Prostate gland (tissue), 2 donors: Measurements from ENCODE around the gene CGB2. TPM values are rescaled to one million over a fixed set of nuclear protein-coding genes. Genes with fewer than 3 reads are reported as not detected.
"Not testable (repeated sequence)": the region's sequence is repeated elsewhere in the genome, so short reads cannot be mapped to it uniquely, and the experiment has no call there.

ENCODE experiments used
- DNase-seq: peaks from one replicate; pipeline ENCODE4 v3.0.0-alpha.2; 2019; ENCODE audit warnings: low spot score
- H3K27ac ChIP-seq, 2 donors: fragments of 200-600 bp; sonication (generic); 2 replicates each; pipeline ENCODE4 v1.5.1; 2017 to 2019
- H3K27me3 ChIP-seq: fragments of 200-600 bp; sonication (generic); replicated peaks from 2 replicates; pipeline ENCODE4 v1.5.1; 2019; ENCODE audit not compliant: insufficient read depth
- H3K36me3 ChIP-seq, 2 donors: fragments of 200-600 bp; sonication (generic); 1 replicate in 1 of 2; 2 replicates in 1 of 2; pipeline versions ENCODE4 v1.5.1 to v1.8.1; 2017 to 2019
- H3K4me1 ChIP-seq: fragments of 200-600 bp; sonication (generic); replicated peaks from 2 replicates; pipeline ENCODE4 v1.5.1; 2019
- H3K4me3 ChIP-seq, 2 donors: fragments of 200-600 bp; sonication (generic); 2 replicates each; pipeline ENCODE4 v1.5.1; 2017 to 2019
- H3K9me3 ChIP-seq: fragments of 200-600 bp; sonication (generic); 2 replicates; pipeline ENCODE4 v1.5.1; 2017
- CTCF ChIP-seq, 4 experiments: fragments of 200-600 bp in 2 of 4; fragments of 450-650 bp in 2 of 4; sonication (generic) in 2 of 4; IDR thresholded peaks; 1 replicate in 3 of 4; 2 replicates in 1 of 4; pipeline ENCODE4 v1.5.1; 2016 to 2019; ENCODE audit warnings: antibody characterized with exemption in 4 of 4, mild to moderate bottlenecking in 2 of 4, moderate library complexity in 2 of 4
- POLR2A ChIP-seq: fragments of 450-650 bp; IDR thresholded peaks from one replicate; pipeline ENCODE4 v1.6.1; 2016; ENCODE audit warnings: antibody characterized with exemption, mild to moderate bottlenecking
- POLR2AphosphoS5 ChIP-seq: sonication (generic); formaldehyde crosslinking; IDR thresholded peaks from one replicate; pipeline ENCODE4 v1.6.1; 2017; ENCODE audit warnings: antibody characterized with exemption
- WGBS: methylation state at CpG from one replicate; pipeline ENCODE4 v1.1.5; 2018; 5-methylcytosine and 5-hydroxymethylcytosine counted together
- intact Hi-C: fragments of 100-400 bp; cut with DNase I; formaldehyde crosslinking; loops from one replicate; pipeline ENCODE4 v1.14.2; 2022
- total RNA-seq, 2 donors: library from RNA; depleted of rRNA; stranded (reverse); fragments of >200 nt; gene quantifications; one replicate each; pipeline ENCODE4 v1.1.0, GENCODE V29; 2016

CGB2 gene
- total RNA-seq: not detected

GRCh38 chr19:49031642-49032301 is at the start of gene CGB2:
Gene CGB2 (plus strand): TSS chr19:49031890. CDS start chr19:49032096, 206 bp downstream.
- DNase-seq, H3K4me1 ChIP-seq, H3K27ac ChIP-seq, H3K36me3 ChIP-seq, H3K9me3 ChIP-seq, intact Hi-C loops, H3K27me3 ChIP-seq, H3K4me3 ChIP-seq: not testable (repeated sequence)
- WGBS: 25% methylated on average over 28 of the region's 28 CpGs

GRCh38 chr19:48982280-48982679 is 49.4 kb upstream of the CGB2 start:
- no peak overlapping the region for H3K27ac ChIP-seq

GRCh38 chr19:48985711-48986110 is 46.0 kb upstream of the CGB2 start:
- no peak for TF ChIP-seq POLR2AphosphoS5
- TF ChIP-seq POLR2A: no peak
- TF ChIP-seq CTCF (IDR thresholded peaks at IDR 0.05): no peak
- DNase-seq: no peak
- Histone ChIP-seq H3K4me1 (peaks cover 2% of the 10 kb centered on the region), H3K27me3 (no peaks in the 10 kb centered on the region), H3K27ac (no peak overlapping the region), H3K9me3 (no peaks in the 10 kb centered on the region), H3K36me3 (peaks cover 0 to 4% of the 10 kb centered on the region in 2 donors), H3K4me3 (no peak overlapping the region)
- 96% methylated on average over 13 of the region's 13 CpGs for WGBS
- intact Hi-C loops: no loop called here

More at GRCh38 chr19:48982280-48982679, 49.4 kb upstream of the CGB2 start:
- Histone ChIP-seq H3K4me1 (no peaks in the 10 kb centered on the region), H3K4me3 (no peak overlapping the region), H3K27me3 (no peaks in the 10 kb centered on the region), H3K36me3 (peaks cover 0 to 4% of the 10 kb centered on the region in 2 donors), H3K9me3 (no peaks in the 10 kb centered on the region)
- TF ChIP-seq CTCF (IDR thresholded peaks at IDR 0.05) (no peak), POLR2AphosphoS5 (no peak), POLR2A (no peak)
- 89% methylated on average over 9 of the region's 9 CpGs for WGBS
- no peak for DNase-seq
- intact Hi-C loops: no loop called here

GRCh38 chr19:48986211-48986610 is 45.5 kb upstream of the CGB2 start:
- H3K36me3 ChIP-seq: peaks cover 0 to 4% of the 10 kb centered on the region in 2 donors
- intact Hi-C loops: no loop called here
- DNase-seq: no peak
- no peak overlapping the region for H3K4me3 ChIP-seq
- no peak for TF ChIP-seq CTCF (IDR thresholded peaks at IDR 0.05)
- no peak for TF ChIP-seq POLR2A
- no peak for TF ChIP-seq POLR2AphosphoS5
- H3K27me3 ChIP-seq: no peaks in the 10 kb centered on the region
- 90% methylated on average over 3 of the region's 3 CpGs for WGBS
- peaks cover 7% of the 10 kb centered on the region for H3K4me1 ChIP-seq
- H3K27ac ChIP-seq: no peak overlapping the region
- H3K9me3 ChIP-seq: no peaks in the 10 kb centered on the region

- intact Hi-C loops: no loop called here
- Histone ChIP-seq H3K4me3 (no peak overlapping the region), H3K9me3 (no peaks in the 10 kb centered on the region), H3K27ac (no peak overlapping the region), H3K27me3 (no peaks in the 10 kb centered on the region), H3K4me1 (peaks cover 13% of the 10 kb centered on the region), H3K36me3 (peaks cover 0 to 4% of the 10 kb centered on the region in 2 donors)
- 86% methylated on average over 7 of the region's 7 CpGs for WGBS
- no peak for DNase-seq
- TF ChIP-seq CTCF (IDR thresholded peaks at IDR 0.05) (no peak), POLR2A (no peak), POLR2AphosphoS5 (no peak)
These were observed 44.4 kb upstream of the CGB2 start for GRCh38 chr19:48987323-48987722.
